ENCODE results near the gene SYT11. TPM values are rescaled to one million over a fixed set of nuclear protein-coding genes. Genes with fewer than 3 reads are reported as not detected.

SYT11 gene
- total and polyA plus RNA-seq, 10 of the 15 experiments (the other 5 are each of a cell fraction or from before 2014, with no cell fraction given): 7.7 to 21.2 (median 13.5) TPM

DNA sequence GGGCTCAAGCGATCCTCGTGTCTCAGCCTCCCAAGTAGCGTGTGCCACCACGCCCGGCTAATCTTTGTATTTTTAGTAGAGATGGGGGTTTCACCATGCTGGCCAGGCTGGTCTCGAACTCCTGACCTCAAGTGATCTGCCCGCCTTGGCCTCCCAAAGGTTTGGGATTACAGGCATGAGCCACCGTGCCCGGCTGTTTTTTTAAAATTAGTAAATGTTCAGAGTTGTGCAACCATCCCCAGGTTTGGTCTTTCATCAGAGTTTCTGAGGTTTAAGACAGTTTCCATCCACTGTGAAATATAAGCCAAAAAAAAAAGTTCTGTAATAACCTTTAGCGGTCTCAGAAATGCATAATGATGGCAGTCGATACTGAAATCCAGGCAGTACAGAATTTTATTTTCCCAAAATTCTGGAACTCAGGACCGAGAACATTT lies 550 bp upstream of the SYT11 start (continued):
- TF ChIP-seq MEF2B (IDR thresholded peaks at IDR 0.05; ENCODE audit: partially characterized antibody, poor library complexity, severe bottlenecking) (no peak), RB1 (IDR thresholded peaks at IDR 0.05; ENCODE audit: borderline replicate concordance) (peak; percentile 76; the same call in 1 of the 2 replicates), SMAD1 (IDR thresholded peaks at IDR 0.05; ENCODE audit: low read depth, partially characterized antibody) (peak; percentile 57), STAT3 (IDR thresholded peaks at IDR 0.05; ENCODE audit: low read depth, low read length) (no peak), FOS (IDR thresholded peaks at IDR 0.05; ENCODE audit: borderline replicate concordance, extremely low read depth, insufficient read length) (no peak), SP1 (IDR thresholded peaks at IDR 0.05; ENCODE audit: low read depth, low read length) (no peak), TCF3 (IDR thresholded peaks at IDR 0.05; ENCODE audit: borderline replicate concordance, insufficient read depth, low read depth, low read length) (no peak), SREBF1 (IDR thresholded peaks at IDR 0.05; ENCODE audit: low read length) (no peak), SMAD5 (IDR thresholded peaks at IDR 0.05; ENCODE audit: low read depth) (no peak), KLF5 (IDR thresholded peaks at IDR 0.05; ENCODE audit: partially characterized antibody) (no peak), ZNF622 (IDR thresholded peaks at IDR 0.05) (no peak), NRF1 (conservative IDR thresholded peaks at IDR 0.05; ENCODE audit: low read depth, low read length) (no peak), JUNB (IDR thresholded peaks at IDR 0.05) (0 out of 2 replicates have a peak, but pooled peaks have one; percentile 10), RCOR1 (conservative IDR thresholded peaks at IDR 0.05; ENCODE audit: low read depth, low read length) (no peak), WRNIP1 (IDR thresholded peaks at IDR 0.05; ENCODE audit: borderline replicate concordance, low read depth, low read length) (no peak), IKZF1 (conservative IDR thresholded peaks at IDR 0.05) (peak; percentile 33; the same call in 1 of the 2 replicates), NFXL1 (IDR thresholded peaks at IDR 0.05; ENCODE audit: borderline replicate concordance) (no peak), ATF7 (IDR thresholded peaks at IDR 0.05; ENCODE audit: low read depth) (no peak), CBFB (IDR thresholded peaks at IDR 0.05; ENCODE audit: low read depth) (no peak), ZNF24 (IDR thresholded peaks at IDR 0.05) (no peak), TBL1XR1 (IDR thresholded peaks at IDR 0.05; ENCODE audit: low read depth, low read length) (no peak)
- TF ChIP-seq, protein P1, sequence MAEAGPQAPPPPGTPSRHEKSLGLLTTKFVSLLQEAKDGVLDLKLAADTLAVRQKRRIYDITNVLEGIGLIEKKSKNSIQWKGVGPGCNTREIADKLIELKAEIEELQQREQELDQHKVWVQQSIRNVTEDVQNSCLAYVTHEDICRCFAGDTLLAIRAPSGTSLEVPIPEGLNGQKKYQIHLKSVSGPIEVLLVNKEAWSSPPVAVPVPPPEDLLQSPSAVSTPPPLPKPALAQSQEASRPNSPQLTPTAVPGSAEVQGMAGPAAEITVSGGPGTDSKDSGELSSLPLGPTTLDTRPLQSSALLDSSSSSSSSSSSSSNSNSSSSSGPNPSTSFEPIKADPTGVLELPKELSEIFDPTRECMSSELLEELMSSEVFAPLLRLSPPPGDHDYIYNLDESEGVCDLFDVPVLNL (IDR thresholded peaks at IDR 0.05; ENCODE audit: low read depth, low read length): no peak
- TF ChIP-seq, protein P2, sequence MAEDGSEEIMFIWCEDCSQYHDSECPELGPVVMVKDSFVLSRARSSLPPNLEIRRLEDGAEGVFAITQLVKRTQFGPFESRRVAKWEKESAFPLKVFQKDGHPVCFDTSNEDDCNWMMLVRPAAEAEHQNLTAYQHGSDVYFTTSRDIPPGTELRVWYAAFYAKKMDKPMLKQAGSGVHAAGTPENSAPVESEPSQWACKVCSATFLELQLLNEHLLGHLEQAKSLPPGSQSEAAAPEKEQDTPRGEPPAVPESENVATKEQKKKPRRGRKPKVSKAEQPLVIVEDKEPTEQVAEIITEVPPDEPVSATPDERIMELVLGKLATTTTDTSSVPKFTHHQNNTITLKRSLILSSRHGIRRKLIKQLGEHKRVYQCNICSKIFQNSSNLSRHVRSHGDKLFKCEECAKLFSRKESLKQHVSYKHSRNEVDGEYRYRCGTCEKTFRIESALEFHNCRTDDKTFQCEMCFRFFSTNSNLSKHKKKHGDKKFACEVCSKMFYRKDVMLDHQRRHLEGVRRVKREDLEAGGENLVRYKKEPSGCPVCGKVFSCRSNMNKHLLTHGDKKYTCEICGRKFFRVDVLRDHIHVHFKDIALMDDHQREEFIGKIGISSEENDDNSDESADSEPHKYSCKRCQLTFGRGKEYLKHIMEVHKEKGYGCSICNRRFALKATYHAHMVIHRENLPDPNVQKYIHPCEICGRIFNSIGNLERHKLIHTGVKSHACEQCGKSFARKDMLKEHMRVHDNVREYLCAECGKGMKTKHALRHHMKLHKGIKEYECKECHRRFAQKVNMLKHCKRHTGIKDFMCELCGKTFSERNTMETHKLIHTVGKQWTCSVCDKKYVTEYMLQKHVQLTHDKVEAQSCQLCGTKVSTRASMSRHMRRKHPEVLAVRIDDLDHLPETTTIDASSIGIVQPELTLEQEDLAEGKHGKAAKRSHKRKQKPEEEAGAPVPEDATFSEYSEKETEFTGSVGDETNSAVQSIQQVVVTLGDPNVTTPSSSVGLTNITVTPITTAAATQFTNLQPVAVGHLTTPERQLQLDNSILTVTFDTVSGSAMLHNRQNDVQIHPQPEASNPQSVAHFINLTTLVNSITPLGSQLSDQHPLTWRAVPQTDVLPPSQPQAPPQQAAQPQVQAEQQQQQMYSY (CRISPR knock-in tag; IDR thresholded peaks at IDR 0.05): no peak
- TF ChIP-seq, protein P3, sequence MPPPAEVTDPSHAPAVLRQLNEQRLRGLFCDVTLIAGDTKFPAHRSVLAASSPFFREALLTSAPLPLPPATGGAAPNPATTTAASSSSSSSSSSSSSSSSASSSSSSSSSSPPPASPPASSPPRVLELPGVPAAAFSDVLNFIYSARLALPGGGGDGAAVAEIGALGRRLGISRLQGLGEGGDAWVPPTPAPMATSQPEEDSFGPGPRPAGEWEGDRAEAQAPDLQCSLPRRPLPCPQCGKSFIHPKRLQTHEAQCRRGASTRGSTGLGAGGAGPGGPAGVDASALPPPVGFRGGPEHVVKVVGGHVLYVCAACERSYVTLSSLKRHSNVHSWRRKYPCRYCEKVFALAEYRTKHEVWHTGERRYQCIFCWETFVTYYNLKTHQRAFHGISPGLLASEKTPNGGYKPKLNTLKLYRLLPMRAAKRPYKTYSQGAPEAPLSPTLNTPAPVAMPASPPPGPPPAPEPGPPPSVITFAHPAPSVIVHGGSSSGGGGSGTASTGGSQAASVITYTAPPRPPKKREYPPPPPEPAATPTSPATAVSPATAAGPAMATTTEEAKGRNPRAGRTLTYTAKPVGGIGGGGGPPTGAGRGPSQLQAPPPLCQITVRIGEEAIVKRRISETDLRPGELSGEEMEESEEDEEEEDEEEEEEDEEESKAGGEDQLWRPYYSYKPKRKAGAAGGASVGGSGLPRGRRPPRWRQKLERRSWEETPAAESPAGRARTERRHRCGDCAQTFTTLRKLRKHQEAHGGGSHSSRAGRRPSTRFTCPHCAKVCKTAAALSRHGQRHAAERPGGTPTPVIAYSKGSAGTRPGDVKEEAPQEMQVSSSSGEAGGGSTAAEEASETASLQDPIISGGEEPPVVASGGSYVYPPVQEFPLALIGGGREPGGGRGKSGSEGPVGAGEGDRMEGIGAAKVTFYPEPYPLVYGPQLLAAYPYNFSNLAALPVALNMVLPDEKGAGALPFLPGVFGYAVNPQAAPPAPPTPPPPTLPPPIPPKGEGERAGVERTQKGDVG (CRISPR knock-in tag; IDR thresholded peaks at IDR 0.05): no peak
- TF ChIP-seq, protein P4, sequence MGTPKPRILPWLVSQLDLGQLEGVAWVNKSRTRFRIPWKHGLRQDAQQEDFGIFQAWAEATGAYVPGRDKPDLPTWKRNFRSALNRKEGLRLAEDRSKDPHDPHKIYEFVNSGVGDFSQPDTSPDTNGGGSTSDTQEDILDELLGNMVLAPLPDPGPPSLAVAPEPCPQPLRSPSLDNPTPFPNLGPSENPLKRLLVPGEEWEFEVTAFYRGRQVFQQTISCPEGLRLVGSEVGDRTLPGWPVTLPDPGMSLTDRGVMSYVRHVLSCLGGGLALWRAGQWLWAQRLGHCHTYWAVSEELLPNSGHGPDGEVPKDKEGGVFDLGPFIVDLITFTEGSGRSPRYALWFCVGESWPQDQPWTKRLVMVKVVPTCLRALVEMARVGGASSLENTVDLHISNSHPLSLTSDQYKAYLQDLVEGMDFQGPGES (IDR thresholded peaks at IDR 0.05): no peak

All from GM12878 (cell line).